HL-60/S4 (cell line): ENCODE data around the gene ATE1.
"Not testable (repeated sequence)": the region's sequence is repeated elsewhere in the genome, so short reads cannot be mapped to it uniquely, and the experiment has no call there.

Experiments
- in situ Hi-C: fragments of 300-500 bp; cut with MboI; formaldehyde crosslinking; loops from 2 replicates; pipeline ENCODE4 v1.14.3; 2022; ENCODE audit warnings: low sequenced_read_pairs

Gene ATE1

DNA sequence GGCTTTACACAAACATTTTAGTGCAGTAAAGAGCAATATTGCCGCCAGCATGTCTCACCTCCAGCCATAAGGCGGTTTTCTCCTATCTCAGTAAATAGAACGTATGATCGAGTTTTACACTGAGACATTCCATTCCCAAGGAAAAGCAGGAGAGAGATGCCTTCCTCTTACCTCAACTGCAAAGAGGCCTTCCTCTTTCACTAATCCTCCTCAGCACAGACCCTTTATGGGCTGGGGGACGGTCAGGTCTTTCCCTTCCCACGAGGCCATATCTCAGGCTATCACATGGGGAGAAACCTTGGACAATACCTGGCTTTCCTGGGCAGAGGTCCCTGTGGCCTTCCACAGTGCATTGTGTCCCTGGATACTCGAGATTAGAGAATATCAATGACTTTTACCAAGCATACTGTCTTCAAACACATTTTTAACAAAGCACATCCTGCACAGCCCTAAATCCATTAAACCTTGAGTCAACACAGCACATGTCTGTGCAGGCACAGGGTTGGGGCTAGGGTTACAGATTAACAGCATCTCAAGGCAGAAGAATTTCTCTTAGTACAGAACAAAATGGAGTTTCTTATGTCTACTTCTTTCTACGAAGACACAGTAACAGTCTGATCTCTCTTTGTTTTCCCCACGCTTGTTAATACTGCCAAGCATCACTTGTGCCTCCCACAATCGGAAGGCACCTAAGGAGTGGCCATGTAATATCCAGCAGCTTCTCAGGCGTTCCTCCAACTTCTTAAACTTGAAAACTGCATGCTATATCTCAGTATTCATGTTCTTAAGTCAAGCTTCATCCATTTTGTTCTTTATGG lies 2.6 kb upstream of the ATE1 start:
- in situ Hi-C loops, result not testable (repeated sequence)

GRCh38 chr10:121929585-121930267 lies 1.9 kb upstream of the ATE1 start:
- in situ Hi-C loops, result not testable (repeated sequence)

DNA sequence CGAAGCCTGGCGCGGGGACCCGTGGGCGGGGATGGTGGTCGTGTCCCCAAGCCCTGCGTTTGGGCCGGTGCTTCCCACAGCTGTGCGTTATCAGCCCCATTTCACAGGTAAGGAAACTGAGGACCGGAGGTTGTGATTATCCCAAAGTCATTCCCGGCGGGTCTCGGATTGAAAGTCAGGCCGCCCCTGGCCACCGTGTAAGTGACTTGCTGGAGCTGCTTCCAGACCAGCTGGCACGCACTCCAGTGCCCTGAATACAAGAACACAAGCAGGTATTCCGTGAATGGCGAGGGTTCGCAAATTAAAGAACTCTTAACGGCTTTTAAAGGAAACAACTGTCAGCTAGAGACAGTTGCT lies 675 bp upstream of the ATE1 start:
- in situ Hi-C loops, result no loop called here

DNA sequence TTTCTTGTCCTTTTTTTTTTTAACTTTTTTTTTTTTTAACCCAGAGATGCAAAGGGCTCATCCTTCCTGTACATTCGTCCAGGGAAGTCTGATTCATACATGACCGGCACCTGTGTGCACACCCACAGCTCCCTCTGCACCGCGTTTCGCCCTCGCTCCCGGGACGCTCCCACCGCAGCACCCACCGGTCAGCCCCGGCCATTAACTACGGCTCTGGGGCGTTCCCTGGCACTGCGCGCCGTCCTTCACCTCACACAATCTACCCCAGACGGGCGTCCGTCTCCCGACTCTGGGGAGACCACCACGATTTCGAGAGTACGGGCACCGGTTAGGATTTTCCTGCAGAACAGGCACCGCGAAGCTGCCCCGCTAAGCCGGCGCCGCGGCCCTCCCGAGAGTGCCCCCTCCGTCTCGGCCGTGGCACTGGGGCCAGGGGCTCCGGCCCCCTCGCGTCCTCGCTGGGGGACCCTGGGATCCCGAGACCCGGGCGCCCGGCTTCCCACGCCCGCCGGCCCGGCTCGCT lies 452 bp downstream of the ATE1 start:
- in situ Hi-C loops, result no loop called here

DNA sequence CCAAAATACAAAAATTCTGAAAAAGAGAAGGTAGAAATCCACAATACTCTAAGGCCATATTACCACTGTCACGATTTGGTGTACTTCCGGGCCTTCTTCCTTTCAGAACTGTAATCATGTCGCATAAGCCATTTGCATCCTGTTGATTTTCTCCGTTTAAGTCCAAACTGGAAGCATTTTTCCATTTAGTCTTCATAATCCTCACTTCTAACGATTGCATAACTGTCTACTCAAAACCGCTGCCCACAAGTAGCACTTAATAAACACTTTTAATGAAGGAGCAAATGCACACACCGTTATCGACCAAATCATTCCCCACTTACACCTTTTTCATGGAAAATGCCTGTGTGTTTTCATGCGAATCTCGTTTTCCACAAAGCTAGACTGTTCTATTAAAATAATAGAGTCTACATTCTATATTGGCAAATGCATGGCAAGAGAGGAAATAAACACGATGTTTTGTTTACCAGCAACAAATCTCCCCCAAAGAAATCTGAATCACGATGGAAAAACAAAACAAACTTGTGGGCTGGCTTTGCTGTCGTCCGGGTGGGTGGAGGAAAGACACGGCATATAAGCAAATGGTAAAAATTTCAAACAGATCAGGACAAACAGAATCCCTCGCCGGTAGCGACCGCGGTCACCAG lies 1.0 kb downstream of the ATE1 start:
- in situ Hi-C loops, result no loop called here

- in situ Hi-C loops, result no loop called here
Observed at GRCh38 chr10:121926157-121926556, 1.7 kb downstream of the ATE1 start.

DNA sequence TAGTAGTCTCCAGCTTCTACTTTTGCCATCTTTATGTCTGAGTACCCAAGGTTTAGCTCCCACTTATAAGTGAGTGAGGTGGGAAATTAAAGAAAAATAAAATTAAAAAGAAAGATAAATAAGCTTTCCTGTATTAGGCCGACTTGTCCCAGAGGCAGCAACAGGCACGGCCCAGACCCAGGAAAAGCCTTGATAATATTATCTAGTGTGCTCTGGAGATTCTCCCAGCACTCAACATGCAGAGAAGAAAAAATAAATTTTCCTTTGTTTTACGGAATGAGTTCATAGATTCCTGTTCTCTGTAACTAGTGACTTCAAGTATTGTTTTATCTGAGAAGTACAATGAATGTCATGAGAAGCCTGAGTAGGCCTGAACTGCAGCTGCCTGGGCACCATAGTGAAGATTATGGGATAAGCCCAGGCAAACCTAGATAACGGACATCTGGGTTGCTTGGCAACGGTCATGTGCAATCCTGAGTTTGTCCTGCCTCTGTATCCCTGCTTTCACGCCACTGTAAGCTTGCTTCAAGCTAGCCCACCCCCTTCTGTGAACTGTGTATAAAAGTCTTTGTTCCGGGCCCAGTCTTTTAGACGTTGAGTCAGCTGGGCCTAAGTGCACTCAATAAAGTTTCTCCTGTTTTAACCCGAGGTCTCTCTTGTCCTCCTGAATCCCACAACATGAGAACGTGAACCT lies 6.4 kb downstream of the ATE1 start:
- in situ Hi-C loops, result no loop called here

DNA sequence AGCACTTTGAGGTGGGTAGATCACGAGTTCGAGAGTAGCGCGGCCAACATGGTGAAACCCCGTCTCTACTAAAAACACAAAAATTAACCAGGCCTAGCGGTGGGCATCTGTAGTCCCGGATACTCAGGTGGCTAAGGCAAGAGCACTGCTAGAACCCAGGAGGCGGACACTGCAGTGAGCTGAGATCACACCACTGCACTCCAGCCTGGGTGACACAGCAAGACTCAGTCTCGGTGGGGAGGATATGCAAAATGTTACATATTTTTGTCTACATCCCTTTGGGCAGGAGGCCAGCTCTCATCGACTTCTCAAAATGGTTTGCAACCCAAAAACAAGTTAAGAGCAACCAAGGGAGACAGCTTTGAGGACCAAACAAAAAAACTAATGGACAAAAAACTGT lies 8.2 kb downstream of the ATE1 start:
- in situ Hi-C loops, result no loop called here

- in situ Hi-C loops, result not testable (repeated sequence)
Observed at GRCh38 chr10:121918800-121919199, 9.0 kb downstream of the ATE1 start.

GRCh38 chr10:121914661-121915060 lies 13.2 kb downstream of the ATE1 start:
- in situ Hi-C loops, result no loop called here

DNA sequence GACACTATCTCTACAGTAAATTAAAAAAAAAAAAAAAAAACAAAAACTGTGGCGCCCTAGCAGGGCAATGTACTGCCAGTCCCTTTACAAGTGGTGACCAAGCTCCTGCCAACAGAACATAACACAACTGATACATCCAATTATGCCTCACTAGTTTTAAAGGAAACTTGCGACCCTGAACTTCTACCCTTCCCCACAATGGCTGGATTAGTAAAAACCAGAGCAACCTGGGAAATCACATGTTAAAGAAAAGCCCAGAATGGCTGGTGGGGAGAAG lies 16.5 kb downstream of the ATE1 start:
- in situ Hi-C loops, result no loop called here

GRCh38 chr10:121910673-121911420 lies 17.0 kb downstream of the ATE1 start:
- in situ Hi-C loops, result no loop called here

DNA sequence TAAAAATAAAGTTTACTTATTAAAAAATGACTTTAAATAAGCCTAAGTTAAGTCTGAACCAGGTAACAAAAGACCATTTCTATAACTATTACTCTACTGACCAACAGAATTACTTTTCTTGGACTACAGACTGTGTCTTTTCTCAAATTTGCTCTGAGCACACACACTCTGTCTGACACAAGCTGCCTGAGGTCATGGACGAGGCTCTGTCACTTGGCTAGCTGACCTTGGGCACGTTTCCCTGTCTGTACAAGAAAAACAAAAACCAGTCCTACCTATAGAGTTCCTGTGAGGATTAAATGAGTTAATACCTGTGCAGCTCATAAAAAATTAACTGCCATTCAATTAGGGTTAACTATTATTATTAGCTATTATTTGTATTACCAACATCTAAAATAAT lies 22.9 kb downstream of the ATE1 start:
- in situ Hi-C loops, result no loop called here

DNA sequence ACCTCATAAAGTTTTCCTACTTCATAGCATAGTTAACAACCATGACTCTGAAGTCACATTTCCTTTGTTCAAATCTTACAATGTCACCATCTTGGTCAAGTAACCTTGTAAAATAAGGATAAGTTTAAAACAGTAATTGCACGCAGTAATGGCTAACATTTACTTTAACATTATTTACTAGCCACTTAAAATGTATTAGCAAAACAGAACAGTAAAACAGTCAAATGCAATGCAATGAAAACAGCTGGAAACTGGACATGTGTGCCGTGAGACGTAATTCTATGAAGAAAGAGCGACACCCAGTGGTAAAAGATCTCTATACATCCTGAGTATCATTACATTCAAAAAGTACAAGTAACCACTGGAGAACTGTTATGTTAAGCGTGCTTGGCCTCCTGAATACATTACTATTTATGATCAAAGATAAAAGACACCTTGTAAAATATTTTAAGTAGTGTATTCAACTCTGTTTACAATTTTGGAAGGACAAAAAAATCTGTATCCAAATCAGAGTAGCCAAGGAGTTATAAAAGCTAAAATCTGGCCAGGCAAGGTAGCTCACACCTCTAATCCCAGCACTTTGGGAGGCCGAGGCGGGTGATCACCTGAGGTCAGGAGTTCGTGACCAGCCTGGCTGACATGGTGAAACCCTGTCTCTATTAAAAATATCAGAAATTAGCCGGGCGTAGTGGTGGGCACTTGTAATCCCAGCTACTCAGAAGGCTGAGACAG lies 27.2 kb downstream of the ATE1 start:
- in situ Hi-C loops, result no loop called here

GRCh38 chr10:121899727-121900126 lies 28.1 kb downstream of the ATE1 start:
- in situ Hi-C loops, result loop anchor here (25.0 kb wide), 1 partner anchor 962 kb away; no protein-coding TSS in a partner anchor

DNA sequence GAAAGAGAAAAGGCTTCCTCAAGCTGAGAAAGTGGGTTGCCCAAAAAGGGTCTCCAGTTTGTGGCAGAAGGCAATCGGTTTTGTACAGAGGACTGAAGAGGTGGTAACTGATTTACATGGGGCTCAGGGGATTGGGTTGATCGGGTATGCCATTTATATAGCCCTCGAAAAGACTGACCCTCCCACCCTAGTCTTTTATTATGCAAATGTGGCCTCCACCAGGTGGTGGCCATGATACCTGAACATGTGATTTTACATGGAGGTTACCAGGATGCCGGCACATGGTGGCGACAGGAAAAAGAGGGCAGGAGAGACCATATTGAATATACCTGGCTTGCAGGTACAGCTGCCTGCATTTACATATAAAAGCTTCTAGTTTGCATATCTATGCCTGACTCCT lies 36.7 kb downstream of the ATE1 start:
- in situ Hi-C loops, result loop anchor here (25.0 kb wide), 1 partner anchor 954 kb away; no protein-coding TSS in a partner anchor

DNA sequence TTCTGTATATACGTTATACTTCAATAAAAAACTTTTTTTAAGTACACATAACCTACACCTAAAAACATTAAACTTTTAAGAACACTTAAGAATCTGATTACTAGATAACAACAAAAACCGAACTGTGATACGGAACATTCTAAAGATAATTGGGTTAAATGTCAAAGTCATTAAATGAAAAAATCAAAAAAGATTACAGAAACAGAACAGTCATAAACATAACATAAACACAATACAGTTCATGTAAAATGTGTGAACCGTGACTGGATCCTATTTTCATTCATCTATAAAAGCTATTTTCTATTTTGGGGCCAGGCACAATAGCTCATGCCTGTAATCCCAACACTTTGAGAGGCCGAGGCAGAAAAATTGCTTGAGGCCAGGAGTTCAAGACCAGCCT lies 38.6 kb downstream of the ATE1 start:
- in situ Hi-C loops, result loop anchor here (5.0 to 25.0 kb wide), 2 partner anchors 67 to 952 kb away; no protein-coding TSS in a partner anchor

- in situ Hi-C loops, result loop anchor here (5.0 to 25.0 kb wide), 2 partner anchors 65 to 950 kb away; no protein-coding TSS in a partner anchor
Observed at GRCh38 chr10:121886997-121887622, 40.7 kb downstream of the ATE1 start.

DNA sequence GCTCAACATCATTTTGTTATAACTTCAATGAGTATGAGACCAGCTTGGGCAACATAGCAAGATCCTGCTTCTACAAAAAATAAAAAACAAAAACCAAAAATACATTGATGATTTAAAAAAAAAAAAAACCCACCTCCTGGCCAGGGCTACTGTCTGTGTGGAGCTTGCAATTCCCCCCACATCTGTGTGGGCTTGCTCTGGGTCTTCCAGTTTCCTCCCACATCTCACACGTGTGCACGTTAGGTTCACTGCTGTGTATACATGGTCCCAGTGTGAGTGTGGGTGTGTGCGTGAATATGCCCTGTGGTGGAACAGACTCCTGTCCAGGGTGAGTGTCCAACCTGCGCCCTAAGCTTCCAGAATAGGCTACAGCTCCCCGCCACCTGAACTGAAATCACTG lies 41.6 kb downstream of the ATE1 start:
- in situ Hi-C loops, result loop anchor here (5.0 to 25.0 kb wide), 2 partner anchors 64 to 949 kb away; no protein-coding TSS in a partner anchor
